Choroid plexus epithelial cell (primary cell): Measurements from ENCODE around the gene PPP1R26.

Source experiments
- DNase-seq: peaks from one replicate; pipeline ENCODE4 v3.0.0-alpha.2; 2010; ENCODE audit warnings: low read depth
- H3K4me3 ChIP-seq: 2 replicates; pipeline ENCODE4 v1.5.1; 2011; ENCODE audit warnings: low read depth, mild to moderate bottlenecking, control low read depth, low read length, moderate library complexity
- CTCF ChIP-seq: conservative IDR thresholded peaks from 2 replicates; pipeline ENCODE4 v1.5.1; 2011; ENCODE audit warnings: low read depth, mild to moderate bottlenecking, control low read depth, inconsistent platforms, low read length, moderate library complexity

The PPP1R26 gene

GRCh38 chr9:135486267-135487065 is 6.9 kb downstream of the PPP1R26 start:
- TF ChIP-seq CTCF: no peak
- no peak for DNase-seq

GRCh38 chr9:135487281-135488012 is 7.9 kb downstream of the PPP1R26 start:
- no peak for DNase-seq
- no peak for TF ChIP-seq CTCF
- H3K4me3 ChIP-seq: no peak overlapping the region

More at GRCh38 chr9:135486267-135487065, 6.9 kb downstream of the PPP1R26 start:
- no peak overlapping the region for H3K4me3 ChIP-seq

- TF ChIP-seq CTCF: no peak
- no peak overlapping the region for H3K4me3 ChIP-seq
- no peak for DNase-seq
Observed at GRCh38 chr9:135488013-135488330, 8.4 kb downstream of the PPP1R26 start.

- TF ChIP-seq CTCF: no peak
- no peak for DNase-seq
- no peak overlapping the region for H3K4me3 ChIP-seq
Observed at GRCh38 chr9:135488527-135488926, 8.9 kb downstream of the PPP1R26 start.

- no peak for DNase-seq
- TF ChIP-seq CTCF: no peak
Observed at GRCh38 chr9:135489188-135489906, 9.8 kb downstream of the PPP1R26 start.

GRCh38 chr9:135490166-135490870 is 10.7 kb downstream of the PPP1R26 start:
- H3K4me3 ChIP-seq: no peak overlapping the region
- TF ChIP-seq CTCF: no peak
- no peak for DNase-seq

More at GRCh38 chr9:135489188-135489906, 9.8 kb downstream of the PPP1R26 start:
- no peak overlapping the region for H3K4me3 ChIP-seq
